Mesendoderm (in vitro differentiated cells): ENCODE data around the gene NAAA.

ENCODE experiments used
- DNase-seq: peaks from one replicate; pipeline ENCODE4 v3.0.0; 2013
- H2AK5ac ChIP-seq: 2 replicates; pipeline ENCODE4 v1.6.1; 2013; ENCODE audit warnings: low read length, inconsistent platforms
- H2BK120ac ChIP-seq: 2 replicates; pipeline ENCODE4 v1.6.1; 2013; ENCODE audit warnings: low read depth, mild to moderate bottlenecking, low read length, moderate library complexity, mixed read lengths
- H2BK15ac ChIP-seq: replicated peaks from 2 replicates; pipeline ENCODE4 v1.6.1; 2013; ENCODE audit warnings: low read depth, mild to moderate bottlenecking, moderate library complexity
- H2BK5ac ChIP-seq: 2 replicates; pipeline ENCODE4 v1.6.1; 2013; ENCODE audit warnings: low read length, inconsistent platforms
- H3K18ac ChIP-seq: 2 replicates; pipeline ENCODE4 v1.6.1; 2013; ENCODE audit warnings: mild to moderate bottlenecking, low read length, mixed read lengths
- H3K23ac ChIP-seq: one replicate; pipeline ENCODE4 v1.6.1; 2013; ENCODE audit warnings: low read length
- H3K27ac ChIP-seq: 2 replicates; pipeline ENCODE4 v1.5.1; 2013; ENCODE audit warnings: low read depth, mild to moderate bottlenecking, inconsistent platforms, low read length, moderate library complexity
- H3K27me3 ChIP-seq: 2 replicates; pipeline ENCODE4 v1.6.1; 2013; ENCODE audit warnings: low read length, control low read depth, mild to moderate bottlenecking, inconsistent platforms; ENCODE audit not compliant: insufficient read depth, poor library complexity
- H3K36me3 ChIP-seq: 2 replicates; pipeline ENCODE4 v1.6.1; 2013; ENCODE audit warnings: low read length, inconsistent platforms; ENCODE audit not compliant: control insufficient read depth, insufficient read depth
- H3K4ac ChIP-seq: one replicate; pipeline ENCODE4 v1.6.1; 2013; ENCODE audit warnings: low read depth, mild to moderate bottlenecking, low read length, moderate library complexity
- H3K4me1 ChIP-seq: 2 replicates; pipeline ENCODE4 v1.6.1; 2013; ENCODE audit warnings: low read depth, low read length, inconsistent platforms; ENCODE audit not compliant: control insufficient read depth
- H3K4me2 ChIP-seq: 2 replicates; pipeline ENCODE4 v1.6.1; 2013; ENCODE audit warnings: low read length
- H3K4me3 ChIP-seq: 2 replicates; pipeline ENCODE4 v1.5.1; 2013; ENCODE audit warnings: mild to moderate bottlenecking, low read length
- H3K56ac ChIP-seq: one replicate; pipeline ENCODE4 v1.6.1; 2013; ENCODE audit warnings: low read length
- H3K79me1 ChIP-seq: 2 replicates; pipeline ENCODE4 v1.6.1; 2013; ENCODE audit warnings: low read length, inconsistent platforms
- H3K79me2 ChIP-seq: 2 replicates; pipeline ENCODE4 v1.6.1; 2013; ENCODE audit warnings: mild to moderate bottlenecking, low read length; ENCODE audit not compliant: control insufficient read depth, insufficient read depth
- H3K9ac ChIP-seq: 2 replicates; pipeline ENCODE4 v1.6.1; 2013; ENCODE audit warnings: low read length, inconsistent platforms
- H4K5ac ChIP-seq: one replicate; pipeline ENCODE4 v1.6.1; 2013; ENCODE audit warnings: low read length
- H4K8ac ChIP-seq: one replicate; pipeline ENCODE4 v1.6.1; 2013; ENCODE audit warnings: low read depth, mild to moderate bottlenecking, control low read depth, low read length, moderate library complexity
- WGBS: extraction: QIAGEN DNeasy Blood & Tissue Kit; methylation state at CpG from one replicate; pipeline ENCODE4 v1.1.7; 2013; ENCODE audit warnings: low lambda C conversion rate, missing lambda C conversion rate; ENCODE audit not compliant: insufficient coverage; ENCODE audit errors: extremely low coverage; 5-methylcytosine and 5-hydroxymethylcytosine counted together

The NAAA gene

DNA sequence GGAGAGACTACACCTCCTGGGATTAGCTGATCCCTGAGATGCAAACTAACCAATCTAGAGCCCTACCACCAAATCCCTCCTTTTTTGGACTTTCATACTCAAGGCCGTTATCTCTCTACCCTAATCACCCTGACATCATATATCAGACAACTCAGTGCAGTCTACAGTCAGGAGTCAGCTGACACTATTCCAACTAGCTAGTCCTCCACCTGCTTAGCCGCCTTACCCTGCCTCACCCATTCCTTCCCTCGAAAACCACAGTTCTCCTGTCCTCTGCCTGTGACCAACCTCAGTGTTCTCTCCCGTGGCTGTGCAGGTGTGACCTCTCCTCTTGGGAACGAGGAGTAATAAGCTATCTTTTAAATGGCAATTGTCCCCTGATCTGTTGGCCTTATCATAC is 36.7 kb downstream of the NAAA start:
- Histone ChIP-seq H3K18ac (no peak overlapping the region), H4K8ac (no peak overlapping the region), H3K4me1 (no peaks in the 10 kb centered on the region), H2BK120ac (no peak overlapping the region), H2AK5ac (no peak overlapping the region), H3K4ac (no peak overlapping the region), H3K36me3 (no peaks in the 10 kb centered on the region), H2BK5ac (no peak overlapping the region), H3K79me1 (no peaks in the 10 kb centered on the region), H3K4me2 (no peak overlapping the region), H3K4me3 (no peak overlapping the region), H3K27ac (no peak overlapping the region), H3K56ac (no peak overlapping the region), H2BK15ac (no peak overlapping the region), H4K5ac (no peak overlapping the region), H3K9ac (no peak overlapping the region), H3K79me2 (no peaks in the 10 kb centered on the region), H3K27me3 (no peaks in the 10 kb centered on the region), H3K23ac (no peak overlapping the region)
- no peak for DNase-seq
- no CpG with 5 or more reads among the region's 5 CpGs for WGBS

DNA sequence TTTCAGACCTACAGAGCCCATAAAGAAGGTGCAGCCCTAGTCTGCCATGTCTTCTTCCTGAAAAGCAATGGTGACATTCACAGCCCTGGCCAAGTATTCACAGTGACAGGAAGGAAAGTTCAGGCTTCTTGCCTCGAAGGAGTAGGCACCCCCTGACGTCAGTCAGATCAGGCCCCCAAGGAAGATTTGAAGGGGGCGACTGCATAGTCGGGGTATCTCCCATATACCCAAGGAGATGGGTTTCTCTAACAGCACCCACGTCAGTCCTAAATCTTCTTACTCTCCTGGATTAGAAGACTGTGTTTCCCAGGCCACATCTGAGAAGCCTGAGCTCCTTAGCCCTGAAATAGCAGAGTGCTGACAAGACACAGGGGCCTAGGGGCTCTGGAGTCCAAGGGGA is 38.5 kb downstream of the NAAA start, which contains the start of gene PPEF2:
PPEF2 (minus strand) TSS at position 101 of the 400 bp plus-strand sequence. CDS start 6,127 bp downstream, outside the sequence.
- no peak within 1 kb of the TSS for H3K9ac ChIP-seq
- no peaks in the 10 kb centered on the region for H3K79me2 ChIP-seq
- no peak within 1 kb of the TSS for H3K56ac ChIP-seq
- no peak within 1 kb of the TSS for H4K8ac ChIP-seq
- H3K18ac ChIP-seq, result no peak within 1 kb of the TSS
- no peak for DNase-seq
- H3K4ac ChIP-seq, result no peak within 1 kb of the TSS
- H3K27me3 ChIP-seq, result no peaks in the 10 kb centered on the region
- H3K79me1 ChIP-seq, result no peaks in the 10 kb centered on the region
- no CpG with 5 or more reads among the region's 5 CpGs for WGBS
- H2BK5ac ChIP-seq, result no peak within 1 kb of the TSS
- H4K5ac ChIP-seq, result no peak within 1 kb of the TSS
- H3K4me1 ChIP-seq, result no peaks in the 10 kb centered on the region
- H2AK5ac ChIP-seq, result no peak within 1 kb of the TSS
- H3K23ac ChIP-seq, result no peak within 1 kb of the TSS
- H3K36me3 ChIP-seq, result no peaks in the 10 kb centered on the region
- H3K4me3 ChIP-seq, result no peak within 1 kb of the TSS
- no peak within 1 kb of the TSS for H2BK15ac ChIP-seq
- no peak within 1 kb of the TSS for H2BK120ac ChIP-seq
- no peak within 1 kb of the TSS for H3K4me2 ChIP-seq
- H3K27ac ChIP-seq, result no peak within 1 kb of the TSS

GRCh38 chr4:75898536-75898935 is 42.3 kb downstream of the NAAA start:
- Histone ChIP-seq H4K5ac (no peak overlapping the region), H3K27me3 (no peaks in the 10 kb centered on the region), H3K4me3 (no peak overlapping the region), H3K18ac (no peak overlapping the region), H3K36me3 (no peaks in the 10 kb centered on the region), H3K27ac (no peak overlapping the region), H3K79me1 (no peaks in the 10 kb centered on the region), H3K4ac (no peak overlapping the region), H3K56ac (no peak overlapping the region), H3K23ac (no peak overlapping the region), H2BK5ac (no peak overlapping the region), H3K79me2 (no peaks in the 10 kb centered on the region), H3K9ac (no peak overlapping the region), H2AK5ac (no peak overlapping the region), H2BK15ac (no peak overlapping the region), H3K4me2 (no peak overlapping the region), H4K8ac (no peak overlapping the region), H3K4me1 (no peaks in the 10 kb centered on the region), H2BK120ac (no peak overlapping the region)
- no peak for DNase-seq

DNA sequence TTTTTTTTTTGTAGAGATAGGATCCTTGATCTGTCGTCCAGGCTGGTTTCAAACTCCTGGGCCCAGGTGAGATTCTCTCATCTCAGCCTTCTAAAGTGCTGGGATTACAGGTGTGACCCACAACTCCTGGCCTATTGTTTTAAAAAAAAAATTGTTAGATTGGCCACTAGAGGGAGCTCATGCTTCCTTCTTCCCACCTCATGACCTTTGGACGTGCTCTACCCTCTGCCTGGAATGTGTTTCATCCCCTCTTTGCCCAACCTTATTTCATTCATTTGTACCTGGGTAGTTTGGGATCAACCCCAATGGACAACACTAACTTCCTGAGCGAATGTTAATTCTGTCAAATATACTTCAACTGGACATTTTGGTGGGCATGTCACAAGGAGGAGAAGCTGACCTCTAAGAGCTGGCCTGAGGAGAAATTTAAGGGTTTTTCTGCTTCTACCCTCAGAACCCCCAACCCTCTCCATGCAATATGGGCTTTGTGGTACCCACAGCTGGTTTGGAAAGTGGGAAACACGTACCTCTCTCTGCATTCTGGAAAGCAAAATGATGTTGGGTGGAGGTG is 45.0 kb downstream of the NAAA start:
- H3K18ac ChIP-seq, result no peak overlapping the region
- H3K23ac ChIP-seq, result no peak overlapping the region
- no peaks in the 10 kb centered on the region for H3K27me3 ChIP-seq
- WGBS, result no CpG with 5 or more reads among the region's 4 CpGs
- H2BK5ac ChIP-seq, result no peak overlapping the region
- no peak overlapping the region for H4K5ac ChIP-seq
- no peak overlapping the region for H4K8ac ChIP-seq
- no peak overlapping the region for H3K9ac ChIP-seq
- no peaks in the 10 kb centered on the region for H3K4me1 ChIP-seq
- H3K36me3 ChIP-seq, result no peaks in the 10 kb centered on the region
- H3K56ac ChIP-seq, result no peak overlapping the region
- no peaks in the 10 kb centered on the region for H3K79me2 ChIP-seq
- H2AK5ac ChIP-seq, result no peak overlapping the region
- no peak overlapping the region for H2BK15ac ChIP-seq
- H3K4me2 ChIP-seq, result no peak overlapping the region
- H3K4me3 ChIP-seq, result no peak overlapping the region
- no peak overlapping the region for H2BK120ac ChIP-seq
- peak; percentile 68 for DNase-seq
- no peak overlapping the region for H3K27ac ChIP-seq
- H3K4ac ChIP-seq, result no peak overlapping the region
- H3K79me1 ChIP-seq, result no peaks in the 10 kb centered on the region

DNA sequence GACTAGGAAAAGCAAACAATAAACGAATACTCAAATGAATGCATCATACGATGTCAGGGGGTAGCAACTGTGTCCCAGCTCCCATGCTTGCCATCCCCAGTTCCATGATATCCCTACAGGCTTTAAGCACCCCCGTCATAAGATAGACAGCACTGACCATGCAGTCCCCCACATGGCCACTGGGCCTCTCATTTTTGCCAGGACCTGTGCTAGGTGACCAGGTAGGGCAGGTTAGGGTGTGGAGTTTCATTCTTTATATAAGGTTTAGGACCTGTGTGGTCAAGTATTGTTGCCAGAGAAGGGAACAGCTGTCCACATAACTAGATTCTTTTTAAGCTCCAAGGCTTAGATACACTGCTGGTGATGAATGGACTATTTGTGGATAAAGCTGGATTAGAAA is 48.3 kb downstream of the NAAA start:
- Histone ChIP-seq H3K9ac (no peak overlapping the region), H4K8ac (no peak overlapping the region), H3K27me3 (no peaks in the 10 kb centered on the region), H2BK15ac (no peak overlapping the region), H4K5ac (no peak overlapping the region), H3K23ac (no peak overlapping the region), H3K4ac (no peak overlapping the region), H2BK120ac (no peak overlapping the region), H3K4me3 (no peak overlapping the region), H3K27ac (no peak overlapping the region), H3K4me2 (no peak overlapping the region), H3K36me3 (no peaks in the 10 kb centered on the region), H3K56ac (no peak overlapping the region), H2AK5ac (no peak overlapping the region), H3K4me1 (no peaks in the 10 kb centered on the region), H3K18ac (no peak overlapping the region), H2BK5ac (no peak overlapping the region), H3K79me1 (no peaks in the 10 kb centered on the region), H3K79me2 (no peaks in the 10 kb centered on the region)
- peak; percentile 48 for DNase-seq
- WGBS, result no CpG with 5 or more reads among the region's 3 CpGs

GRCh38 chr4:75891611-75892010 is 49.2 kb downstream of the NAAA start:
- Histone ChIP-seq H2BK15ac (no peak overlapping the region), H3K27ac (no peak overlapping the region), H4K5ac (no peak overlapping the region), H3K27me3 (no peaks in the 10 kb centered on the region), H2BK120ac (no peak overlapping the region), H3K9ac (no peak overlapping the region), H3K79me2 (no peaks in the 10 kb centered on the region), H3K56ac (no peak overlapping the region), H3K4me3 (no peak overlapping the region), H3K23ac (no peak overlapping the region), H3K4me2 (no peak overlapping the region), H3K4ac (no peak overlapping the region), H3K36me3 (no peaks in the 10 kb centered on the region), H3K4me1 (no peaks in the 10 kb centered on the region), H2AK5ac (no peak overlapping the region), H2BK5ac (no peak overlapping the region), H4K8ac (no peak overlapping the region), H3K18ac (no peak overlapping the region), H3K79me1 (no peaks in the 10 kb centered on the region)
- no CpG with 5 or more reads among the region's 14 CpGs for WGBS
- DNase-seq, result no peak
